Neural cell (in vitro differentiated cells): ENCODE results near the gene TBC1D22B. TPM values are rescaled to one million over a fixed set of nuclear protein-coding genes. Genes with fewer than 3 reads are reported as not detected.

Experiments
- H2AFZ ChIP-seq: fragments of 200-600, 300-800 bp; sonication (generic), shearing (Covaris generic); 2 replicates; pipeline ENCODE4 v1.6.0; 2014; ENCODE audit warnings: low read depth, mild to moderate bottlenecking, antibody characterized with exemption, low read length, moderate library complexity
- H3F3A ChIP-seq: fragments of 200-600 bp; shearing (Covaris generic); 2 replicates; pipeline ENCODE4 v1.6.1; 2016; ENCODE audit warnings: mild to moderate bottlenecking, moderate library complexity, mixed read lengths, antibody characterized with exemption, low read length; ENCODE audit not compliant: insufficient read depth, poor library complexity, severe bottlenecking
- H3K27ac ChIP-seq: fragments of 200-600, 300-800 bp; sonication (generic), shearing (Covaris generic); 2 replicates; pipeline ENCODE4 v1.5.1; 2014; ENCODE audit warnings: mild to moderate bottlenecking, low read length, moderate library complexity
- H3K27me3 ChIP-seq: fragments of 300-800, 200-600 bp; sonication (generic), shearing (Covaris generic); 2 replicates; pipeline ENCODE4 v1.6.0; 2014; ENCODE audit warnings: mild to moderate bottlenecking, low read depth, low read length, moderate library complexity; ENCODE audit not compliant: insufficient read depth
- H3K36me3 ChIP-seq: fragments of 300-800, 200-600 bp; sonication (generic), shearing (Covaris generic); 2 replicates; pipeline ENCODE4 v1.5.1; 2014; ENCODE audit warnings: mild to moderate bottlenecking, antibody characterized with exemption, low read length, moderate library complexity; ENCODE audit not compliant: insufficient read depth
- H3K4me2 ChIP-seq: fragments of 300-800, 200-600 bp; sonication (generic), shearing (Covaris generic); 2 replicates; pipeline ENCODE4 v1.6.0; 2014; ENCODE audit warnings: mild to moderate bottlenecking, low read length
- H3K4me3 ChIP-seq: fragments of 300-800, 200-600 bp; sonication (generic), shearing (Covaris generic); 2 replicates; pipeline ENCODE4 v1.5.1; 2014; ENCODE audit warnings: mild to moderate bottlenecking, low read length, moderate library complexity
- H3K79me2 ChIP-seq: fragments of 200-600 bp; shearing (Covaris generic); replicated peaks from 2 replicates; pipeline ENCODE4 v1.6.0; 2014; ENCODE audit warnings: mild to moderate bottlenecking, low read length, moderate library complexity; ENCODE audit not compliant: insufficient read depth
- H3K9ac ChIP-seq: fragments of 300-800, 200-600 bp; sonication (generic), shearing (Covaris generic); 2 replicates; pipeline ENCODE4 v1.6.1; 2016; ENCODE audit warnings: mild to moderate bottlenecking, low read length, mixed read lengths
- H3K9me2 ChIP-seq: fragments of 200-600 bp; shearing (Covaris generic); 2 replicates; pipeline ENCODE4 v1.6.1; 2016; ENCODE audit warnings: mild to moderate bottlenecking, low read length, mixed read lengths; ENCODE audit not compliant: insufficient read depth
- H3K9me3 ChIP-seq: fragments of 200-600, 300-800 bp; sonication (generic), shearing (Covaris generic); 2 replicates; pipeline ENCODE4 v1.6.1; 2016; ENCODE audit warnings: mild to moderate bottlenecking, mixed run types, low read length, moderate library complexity, mixed read lengths
- H4K20me1 ChIP-seq: fragments of 200-600 bp; shearing (Covaris generic); 2 replicates; pipeline ENCODE4 v1.6.1; 2016; ENCODE audit warnings: mild to moderate bottlenecking, mixed run types; ENCODE audit not compliant: insufficient read depth
- CTCF ChIP-seq: fragments of 450-650 bp; IDR thresholded peaks from 2 replicates; pipeline ENCODE4 v1.5.1; 2014; ENCODE audit warnings: antibody characterized with exemption, mild to moderate bottlenecking, moderate library complexity; ENCODE audit not compliant: poor library complexity, severe bottlenecking
- EP300 ChIP-seq: fragments of 450-650 bp; conservative IDR thresholded peaks from 2 replicates; pipeline ENCODE4 v1.6.1; 2014; ENCODE audit warnings: antibody characterized with exemption, mild to moderate bottlenecking, moderate library complexity; ENCODE audit not compliant: poor library complexity, severe bottlenecking
- EZH2 ChIP-seq: fragments of 200-600, 300-800 bp; shearing (Covaris generic), sonication (generic); IDR thresholded peaks from 2 replicates; pipeline ENCODE4 v1.6.1; 2014; ENCODE audit warnings: antibody characterized with exemption, low read length, borderline replicate concordance, mild to moderate bottlenecking; ENCODE audit not compliant: insufficient read depth, poor library complexity, severe bottlenecking
- RAD21 ChIP-seq: fragments of 450-650 bp; conservative IDR thresholded peaks from 2 replicates; pipeline ENCODE4 v1.6.1; 2014; ENCODE audit warnings: antibody characterized with exemption, mild to moderate bottlenecking, moderate library complexity
- REST ChIP-seq: IDR thresholded peaks from 2 replicates; pipeline ENCODE4 v1.6.1; 2012; ENCODE audit warnings: borderline replicate concordance
- SMC3 ChIP-seq: fragments of 450-650 bp; conservative IDR thresholded peaks from 2 replicates; pipeline ENCODE4 v1.6.1; 2014; ENCODE audit warnings: antibody characterized with exemption, mild to moderate bottlenecking, moderate library complexity; ENCODE audit not compliant: poor library complexity
- TAF1 ChIP-seq: IDR thresholded peaks from 2 replicates; pipeline ENCODE4 v1.6.1; 2012; ENCODE audit warnings: low read depth
- polyA plus RNA-seq: library from polyadenylated mRNA; depleted of rRNA; stranded (reverse); fragments of >200 nt; gene quantifications from 2 replicates; pipeline ENCODE4 v1.2.3, GENCODE V29; 2014

The TBC1D22B gene
- polyA plus RNA-seq, 1 donor from 2014 or later, result 10.6 TPM

- H3F3A ChIP-seq, result no peaks in the 10 kb centered on the region
- no peaks in the 10 kb centered on the region for H3K9me3 ChIP-seq
- H3K27ac ChIP-seq, result no peak overlapping the region
- no peak overlapping the region for H2AFZ ChIP-seq
- H3K4me3 ChIP-seq, result no peak overlapping the region
- no peaks in the 10 kb centered on the region for H3K9me2 ChIP-seq
- peaks cover 5% of the 10 kb centered on the region for H3K36me3 ChIP-seq
- H3K4me2 ChIP-seq, result no peak overlapping the region
- no peaks in the 10 kb centered on the region for H4K20me1 ChIP-seq
- no peaks in the 10 kb centered on the region for H3K79me2 ChIP-seq
- H3K27me3 ChIP-seq, result no peaks in the 10 kb centered on the region
- H3K9ac ChIP-seq, result no peak overlapping the region
- TF ChIP-seq EZH2 (no peak), CTCF (no peak), REST (no peak), EP300 (no peak)
These were observed 28.3 kb downstream of the TBC1D22B start for GRCh38 chr6:37285861-37286311.

- H2AFZ ChIP-seq, result no peak overlapping the region
- H3K27ac ChIP-seq, result no peak overlapping the region
- H3K79me2 ChIP-seq, result no peaks in the 10 kb centered on the region
- peaks cover 5% of the 10 kb centered on the region for H3K36me3 ChIP-seq
- no peaks in the 10 kb centered on the region for H3K27me3 ChIP-seq
- no peak overlapping the region for H3K4me3 ChIP-seq
- H3F3A ChIP-seq, result no peaks in the 10 kb centered on the region
- H3K4me2 ChIP-seq, result no peak overlapping the region
- no peaks in the 10 kb centered on the region for H3K9me2 ChIP-seq
- no peaks in the 10 kb centered on the region for H4K20me1 ChIP-seq
- no peaks in the 10 kb centered on the region for H3K9me3 ChIP-seq
- no peak for TF ChIP-seq RAD21
- TF ChIP-seq SMC3, result no peak
- TF ChIP-seq TAF1, result no peak
- no peak for TF ChIP-seq CTCF
- no peak overlapping the region for H3K9ac ChIP-seq
These were observed 30.1 kb downstream of the TBC1D22B start for GRCh38 chr6:37287519-37288157.
